Hepatocyte (in vitro differentiated cells): Measurements from ENCODE around the gene HAVCR1.

Source experiments
- CTCF ChIP-seq: fragments of 200-600 bp; sonication (generic); IDR thresholded peaks from 2 replicates; pipeline ENCODE4 v1.5.1; 2016; ENCODE audit warnings: antibody characterized with exemption, mild to moderate bottlenecking; ENCODE audit not compliant: poor library complexity
- EZH2 ChIP-seq: fragments of 200-600 bp; sonication (generic); IDR thresholded peaks from 2 replicates; pipeline ENCODE4 v1.6.1; 2016; ENCODE audit warnings: antibody characterized with exemption, mild to moderate bottlenecking, borderline replicate concordance

GRCh38 chr5:157066080-157066479 is 7.2 kb upstream of the HAVCR1 start:
- TF ChIP-seq CTCF (no peak), EZH2 (no peak)
